DND-41 (cell line): ENCODE results near the gene TYSND1.

ENCODE experiments used
- ATAC-seq: fragments of 200-7000 bp; cut with Tn5 transposase; 3 replicates; pipeline ENCODE4 v1.9.1; 2021; ENCODE audit warnings: low read depth; ENCODE audit not compliant: insufficient read depth
- DNase-seq: peaks from one replicate; pipeline ENCODE4 v3.0.0-alpha.2; 2020
- H2AFZ ChIP-seq: 2 replicates; pipeline ENCODE4 v1.6.0; 2012; ENCODE audit warnings: low read depth, low read length
- H3K27ac ChIP-seq: 2 replicates; pipeline ENCODE4 v1.5.1; 2012; ENCODE audit warnings: low read length, inconsistent platforms
- H3K27me3 ChIP-seq: fragments of 200-600 bp; sonication (generic); 2 replicates; pipeline ENCODE4 v1.6.0; 2012; ENCODE audit warnings: low read length, mild to moderate bottlenecking, inconsistent platforms; ENCODE audit not compliant: insufficient read depth, poor library complexity
- H3K36me3 ChIP-seq: 2 replicates; pipeline ENCODE4 v1.5.1; 2012; ENCODE audit warnings: low read length, inconsistent platforms; ENCODE audit not compliant: insufficient read depth
- H3K4me1 ChIP-seq: 2 replicates; pipeline ENCODE4 v1.5.1; 2012; ENCODE audit warnings: mild to moderate bottlenecking, low read length; ENCODE audit not compliant: insufficient read depth
- H3K4me2 ChIP-seq: 2 replicates; pipeline ENCODE4 v1.6.0; 2012; ENCODE audit warnings: mild to moderate bottlenecking, moderate library complexity, low read length, inconsistent platforms; ENCODE audit not compliant: insufficient read depth
- H3K4me3 ChIP-seq, 2 experiments: fragments of 200-600 bp in 1 of 2; shearing (Covaris generic) in 1 of 2; 2 replicates each; pipeline ENCODE4 v1.5.1; 2012 to 2016; ENCODE audit warnings: inconsistent platforms in 2 of 2, low read length in 2 of 2, mild to moderate bottlenecking in 2 of 2, low read depth in 1 of 2, moderate library complexity in 1 of 2
- H3K79me2 ChIP-seq: 2 replicates; pipeline ENCODE4 v1.6.0; 2012; ENCODE audit warnings: low read length, inconsistent platforms; ENCODE audit not compliant: insufficient read depth
- H3K9ac ChIP-seq: 2 replicates; pipeline ENCODE4 v1.6.0; 2012; ENCODE audit warnings: low read depth, mild to moderate bottlenecking, inconsistent platforms, low read length, moderate library complexity
- H3K9me3 ChIP-seq: 2 replicates; pipeline ENCODE4 v1.5.1; 2012; ENCODE audit warnings: low read length, moderate library complexity, mild to moderate bottlenecking, inconsistent platforms; ENCODE audit not compliant: insufficient read depth, severe bottlenecking
- H4K20me1 ChIP-seq: 2 replicates; pipeline ENCODE4 v1.6.0; 2012; ENCODE audit warnings: low read length; ENCODE audit not compliant: insufficient read depth
- EZH2 ChIP-seq: IDR thresholded peaks from 3 replicates; pipeline ENCODE4 v1.6.1; 2012; ENCODE audit warnings: borderline replicate concordance, low read depth, mild to moderate bottlenecking, moderate library complexity, low read length, inconsistent platforms; ENCODE audit not compliant: severe bottlenecking
- TF ChIP-seq, protein P1 (sequence below): IDR thresholded peaks from 2 replicates; pipeline ENCODE4 v1.5.1; 2012; ENCODE audit warnings: borderline replicate concordance, low read length, moderate library complexity, mild to moderate bottlenecking; ENCODE audit not compliant: poor library complexity, severe bottlenecking; ENCODE audit errors: extremely low read depth

The TYSND1 gene

GRCh38 chr10:70178139-70178725 is 31.7 kb upstream of the TYSND1 start:
- H3K4me2 ChIP-seq = no peak overlapping the region
- DNase-seq = no peak
- no peaks in the 10 kb centered on the region for H3K79me2 ChIP-seq
- H2AFZ ChIP-seq = no peak overlapping the region
- no peaks in the 10 kb centered on the region for H4K20me1 ChIP-seq
- H3K27ac ChIP-seq = no peak overlapping the region
- peaks cover 4% of the 10 kb centered on the region for H3K27me3 ChIP-seq
- no peak for ATAC-seq
- H3K4me3 ChIP-seq = no peak overlapping the region
- TF ChIP-seq EZH2 = no peak
- TF ChIP-seq, protein P1, sequence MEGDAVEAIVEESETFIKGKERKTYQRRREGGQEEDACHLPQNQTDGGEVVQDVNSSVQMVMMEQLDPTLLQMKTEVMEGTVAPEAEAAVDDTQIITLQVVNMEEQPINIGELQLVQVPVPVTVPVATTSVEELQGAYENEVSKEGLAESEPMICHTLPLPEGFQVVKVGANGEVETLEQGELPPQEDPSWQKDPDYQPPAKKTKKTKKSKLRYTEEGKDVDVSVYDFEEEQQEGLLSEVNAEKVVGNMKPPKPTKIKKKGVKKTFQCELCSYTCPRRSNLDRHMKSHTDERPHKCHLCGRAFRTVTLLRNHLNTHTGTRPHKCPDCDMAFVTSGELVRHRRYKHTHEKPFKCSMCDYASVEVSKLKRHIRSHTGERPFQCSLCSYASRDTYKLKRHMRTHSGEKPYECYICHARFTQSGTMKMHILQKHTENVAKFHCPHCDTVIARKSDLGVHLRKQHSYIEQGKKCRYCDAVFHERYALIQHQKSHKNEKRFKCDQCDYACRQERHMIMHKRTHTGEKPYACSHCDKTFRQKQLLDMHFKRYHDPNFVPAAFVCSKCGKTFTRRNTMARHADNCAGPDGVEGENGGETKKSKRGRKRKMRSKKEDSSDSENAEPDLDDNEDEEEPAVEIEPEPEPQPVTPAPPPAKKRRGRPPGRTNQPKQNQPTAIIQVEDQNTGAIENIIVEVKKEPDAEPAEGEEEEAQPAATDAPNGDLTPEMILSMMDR = no peak
- H3K9me3 ChIP-seq = peaks cover 4% of the 10 kb centered on the region
- no peaks in the 10 kb centered on the region for H3K36me3 ChIP-seq
- no peaks in the 10 kb centered on the region for H3K4me1 ChIP-seq
- H3K9ac ChIP-seq = no peak overlapping the region

GRCh38 chr10:70176441-70176840 is 29.9 kb upstream of the TYSND1 start:
- Histone ChIP-seq H3K9ac (no peak overlapping the region), H3K79me2 (no peaks in the 10 kb centered on the region), H4K20me1 (no peaks in the 10 kb centered on the region), H2AFZ (no peak overlapping the region), H3K27ac (no peak overlapping the region), H3K4me3 (no peak overlapping the region), H3K4me2 (no peak overlapping the region), H3K27me3 (peaks cover 4% of the 10 kb centered on the region), H3K4me1 (peaks cover 6% of the 10 kb centered on the region; the same call in 1 of the 2 replicates), H3K36me3 (no peaks in the 10 kb centered on the region), H3K9me3 (peaks cover 4% of the 10 kb centered on the region)
- no peak for ATAC-seq
- no peak for DNase-seq
- TF ChIP-seq, protein P1 = no peak
- TF ChIP-seq EZH2 = no peak

DNA sequence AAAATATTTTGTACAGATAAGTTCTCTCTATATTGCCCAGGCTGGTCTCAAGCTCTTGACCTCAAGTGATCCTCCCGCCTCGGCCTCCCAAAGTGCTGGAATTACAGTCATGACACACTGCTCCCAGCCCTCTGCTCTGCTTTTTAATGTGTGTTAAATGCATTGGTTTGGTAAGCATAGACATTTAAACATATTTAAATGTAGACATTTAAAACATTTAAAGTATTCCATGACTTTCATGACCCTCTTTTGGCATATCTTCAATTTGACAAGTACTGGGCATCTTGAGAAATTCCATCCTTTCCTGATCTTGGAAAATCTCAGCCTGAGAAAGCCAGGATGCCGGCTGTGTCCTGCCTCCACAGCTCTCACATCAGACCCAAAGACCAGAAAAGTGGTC is 29.0 kb upstream of the TYSND1 start:
- Histone ChIP-seq H3K36me3 (no peaks in the 10 kb centered on the region), H3K9ac (no peak overlapping the region), H2AFZ (no peak overlapping the region), H3K27me3 (peaks cover 3% of the 10 kb centered on the region), H3K79me2 (peaks cover 5% of the 10 kb centered on the region), H3K4me3 (no peak overlapping the region), H3K9me3 (peaks cover 4% of the 10 kb centered on the region), H3K4me2 (no peak overlapping the region), H3K27ac (no peak overlapping the region), H4K20me1 (no peaks in the 10 kb centered on the region), H3K4me1 (peaks cover 12% of the 10 kb centered on the region)
- no peak for ATAC-seq
- no peak for DNase-seq
- no peak for TF ChIP-seq EZH2
- TF ChIP-seq, protein P1 = no peak

DNA sequence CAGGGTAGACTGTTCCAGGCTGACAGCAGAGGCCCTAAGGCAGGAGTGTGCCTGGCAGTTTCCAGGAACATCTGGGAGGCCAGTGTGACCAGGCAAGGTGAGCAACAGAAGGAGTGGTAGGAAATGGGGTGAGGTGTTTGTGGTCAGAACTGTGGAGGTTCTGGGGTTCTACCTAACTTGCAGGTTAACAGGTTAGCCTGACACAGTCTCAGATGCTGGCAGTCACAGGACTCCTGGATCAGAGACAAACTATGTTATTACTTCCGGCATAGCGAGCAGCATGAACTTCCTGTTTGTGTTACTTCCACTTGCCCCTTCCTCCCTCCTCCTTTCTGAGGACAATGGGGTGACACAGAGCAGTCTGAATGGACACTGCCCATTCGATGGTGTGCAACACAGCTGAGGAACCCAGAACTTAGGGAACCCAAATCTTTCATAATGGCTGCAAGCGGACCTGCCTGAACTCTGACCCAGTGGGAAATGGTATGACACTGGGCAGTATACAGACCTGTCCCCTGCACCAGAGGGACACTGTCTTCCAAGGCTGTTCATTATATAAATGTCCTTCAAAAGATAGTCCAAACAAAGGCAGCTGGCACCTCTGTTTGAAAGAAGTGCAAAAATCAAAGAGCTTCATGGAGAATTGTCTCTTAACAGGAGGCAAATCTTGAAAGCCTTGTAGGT is 27.7 kb upstream of the TYSND1 start:
- no peaks in the 10 kb centered on the region for H3K27me3 ChIP-seq
- H3K9me3 ChIP-seq = no peaks in the 10 kb centered on the region
- ATAC-seq = no peak
- no peak overlapping the region for H3K9ac ChIP-seq
- H3K36me3 ChIP-seq = no peaks in the 10 kb centered on the region
- H4K20me1 ChIP-seq = peaks cover 9% of the 10 kb centered on the region
- no peak overlapping the region for H3K4me3 ChIP-seq
- no peak for DNase-seq
- peaks cover 17% of the 10 kb centered on the region for H3K79me2 ChIP-seq
- no peak overlapping the region for H3K4me2 ChIP-seq
- TF ChIP-seq, protein P1 = no peak
- no peak for TF ChIP-seq EZH2
- no peak overlapping the region for H2AFZ ChIP-seq
- peaks cover 17% of the 10 kb centered on the region for H3K4me1 ChIP-seq
- H3K27ac ChIP-seq = no peak overlapping the region
